Measurements from ENCODE around the gene SIL1.
A peak's percentile ranks its signal among the peaks of the same experiment; 100 is the strongest.
"Not testable (repeated sequence)": the region's sequence is repeated elsewhere in the genome, so short reads cannot be mapped to it uniquely, and the experiment has no call there.

SIL1 gene

GRCh38 chr5:139124774-139125520 lies 73.2 kb downstream of the SIL1 start:
- DNase-seq (ENCODE audit: low spot score in 2 of 2): no peak
- Mint-ChIP-seq H3K36me3 (peaks cover 7% of the 10 kb centered on the region), H3K4me3 (no peak overlapping the region), H3K4me1 (no peaks in the 10 kb centered on the region), H3K27ac (no peak overlapping the region), H3K9me3 (no peaks in the 10 kb centered on the region)
- ATAC-seq: no peak

- DNase-seq (ENCODE audit: low spot score in 2 of 2) (no peak), ATAC-seq (no peak)
- Mint-ChIP-seq H3K27ac (no peak overlapping the region), H3K36me3 (peaks cover 10% of the 10 kb centered on the region), H3K4me3 (no peak overlapping the region), H3K9me3 (no peaks in the 10 kb centered on the region), H3K4me1 (no peaks in the 10 kb centered on the region)
Observed at GRCh38 chr5:139121120-139121519, 77.0 kb downstream of the SIL1 start.

DNA sequence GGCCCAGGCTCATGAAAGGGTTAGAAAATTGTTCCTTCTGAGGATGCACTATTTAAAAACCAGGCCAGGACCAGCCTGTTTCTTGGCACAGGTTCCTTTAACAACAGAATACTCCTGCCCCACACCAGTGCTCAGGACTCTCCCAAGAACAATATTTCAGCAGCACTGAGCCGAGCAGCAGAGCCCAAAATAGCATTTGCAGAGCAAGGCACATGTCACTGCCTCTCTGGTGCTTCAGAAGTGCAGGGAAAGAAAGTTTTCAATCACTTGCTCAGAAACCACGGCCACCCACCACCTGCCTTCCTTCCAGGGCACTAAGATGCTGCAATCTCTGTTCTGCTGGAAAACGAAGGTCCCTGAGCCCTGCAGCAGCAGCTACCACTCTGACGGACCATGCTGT lies 77.6 kb downstream of the SIL1 start:
- ATAC-seq (no peak), DNase-seq (ENCODE audit: low spot score in 2 of 2) (no peak)
- no peaks in the 10 kb centered on the region for H3K4me1 Mint-ChIP-seq
- H3K36me3 Mint-ChIP-seq: peaks cover 11% of the 10 kb centered on the region
- no peaks in the 10 kb centered on the region for H3K9me3 Mint-ChIP-seq
- no peak overlapping the region for H3K4me3 Mint-ChIP-seq
- H3K27ac Mint-ChIP-seq: no peak overlapping the region

- Mint-ChIP-seq H3K36me3 (peaks cover 11% of the 10 kb centered on the region), H3K4me3 (no peak overlapping the region), H3K9me3 (no peaks in the 10 kb centered on the region), H3K4me1 (no peaks in the 10 kb centered on the region), H3K27ac (no peak overlapping the region)
- DNase-seq (ENCODE audit: low spot score in 2 of 2) (no peak), ATAC-seq (no peak)
Observed at GRCh38 chr5:139118804-139119203, 79.4 kb downstream of the SIL1 start.

GRCh38 chr5:139117342-139117884 lies 80.8 kb downstream of the SIL1 start:
- H3K9me3 Mint-ChIP-seq: no peaks in the 10 kb centered on the region
- H3K27ac Mint-ChIP-seq: no peak overlapping the region
- H3K4me3 Mint-ChIP-seq: no peak overlapping the region
- H3K4me1 Mint-ChIP-seq: no peaks in the 10 kb centered on the region
- DNase-seq (ENCODE audit: low spot score in 2 of 2) (no peak), ATAC-seq (no peak)
- H3K36me3 Mint-ChIP-seq: peaks cover 11% of the 10 kb centered on the region

- Mint-ChIP-seq H3K27ac (no peak overlapping the region), H3K4me1 (no peaks in the 10 kb centered on the region), H3K36me3 (peaks cover 5% of the 10 kb centered on the region), H3K4me3 (no peak overlapping the region), H3K9me3 (no peaks in the 10 kb centered on the region)
- no peak for ATAC-seq
- no peak for DNase-seq (ENCODE audit: low spot score in 2 of 2)
Observed at GRCh38 chr5:139116100-139116655, 82.0 kb downstream of the SIL1 start.

- Mint-ChIP-seq H3K4me1 (no peaks in the 10 kb centered on the region), H3K36me3 (peaks cover 5% of the 10 kb centered on the region), H3K9me3 (no peaks in the 10 kb centered on the region), H3K27ac (no peak overlapping the region), H3K4me3 (no peak overlapping the region)
- no peak for ATAC-seq
- DNase-seq (ENCODE audit: low spot score in 2 of 2): no peak
Observed at GRCh38 chr5:139113892-139114291, 84.3 kb downstream of the SIL1 start.

DNA sequence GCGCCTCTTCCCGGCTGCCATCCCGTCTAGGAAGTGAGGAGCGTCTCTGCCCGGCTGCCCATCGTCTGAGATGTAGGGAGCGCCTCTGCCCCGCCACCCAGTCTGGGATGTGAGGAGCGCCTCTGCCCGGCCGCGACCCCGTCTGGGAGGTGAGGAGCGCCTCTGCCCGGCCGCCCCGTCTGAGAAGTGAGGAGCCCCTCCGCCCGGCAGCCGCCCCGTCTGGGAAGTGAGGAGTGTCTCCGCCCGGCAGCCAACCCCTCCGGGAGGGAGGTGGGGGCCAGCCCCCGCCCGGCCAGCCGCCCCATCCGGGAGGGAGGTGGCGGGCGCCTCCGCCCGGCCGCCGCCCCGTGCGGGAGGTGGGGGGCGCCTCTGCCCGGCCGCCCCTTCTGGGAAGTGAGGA lies 85.8 kb downstream of the SIL1 start:
- H3K36me3 Mint-ChIP-seq; H3K4me3 Mint-ChIP-seq; ATAC-seq; H3K9me3 Mint-ChIP-seq; DNase-seq (ENCODE audit: low spot score in 2 of 2); H3K27ac Mint-ChIP-seq; H3K4me1 Mint-ChIP-seq: not testable (repeated sequence)

DNA sequence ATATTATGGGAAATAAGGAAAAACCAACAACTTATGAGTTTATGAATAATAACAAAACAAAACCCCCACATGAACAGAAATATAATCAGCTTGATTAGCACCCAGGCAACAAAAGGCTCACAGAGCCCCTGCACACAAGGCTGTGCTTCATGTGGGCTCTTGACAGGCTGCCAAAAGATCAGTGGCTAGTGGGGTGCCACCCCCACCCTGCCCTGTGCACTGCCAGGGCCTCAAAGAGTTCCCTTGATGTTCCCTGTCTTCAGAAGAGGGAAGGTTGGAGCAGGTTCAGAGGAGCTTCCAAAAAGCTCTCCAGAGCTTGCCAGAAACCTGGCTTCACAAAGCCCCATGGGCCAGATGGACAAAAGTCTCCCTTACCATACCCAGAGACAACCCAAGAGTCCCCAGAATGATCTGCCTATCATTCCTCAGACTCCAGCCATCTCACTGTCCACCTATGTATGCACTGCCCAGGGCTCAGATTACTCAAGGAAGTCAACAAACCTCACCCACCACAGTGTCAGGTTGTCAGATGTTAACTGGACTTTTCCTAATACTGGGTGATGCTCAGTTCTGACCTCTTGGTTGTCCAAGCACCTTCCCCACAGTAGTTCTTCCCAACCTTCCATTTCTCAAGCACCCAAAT lies 87.5 kb downstream of the SIL1 start:
- Mint-ChIP-seq H3K9me3 (no peaks in the 10 kb centered on the region), H3K27ac (peak overlapping the region; percentile 3), H3K4me1 (no peaks in the 10 kb centered on the region), H3K4me3 (no peak overlapping the region), H3K36me3 (no peaks in the 10 kb centered on the region)
- DNase-seq (ENCODE audit: low spot score in 2 of 2) (no peak), ATAC-seq (no peak)

- Mint-ChIP-seq H3K27ac (no peak overlapping the region), H3K4me3 (no peak overlapping the region), H3K4me1 (no peaks in the 10 kb centered on the region), H3K9me3 (no peaks in the 10 kb centered on the region), H3K36me3 (no peaks in the 10 kb centered on the region)
- ATAC-seq: no peak
- no peak for DNase-seq (ENCODE audit: low spot score in 2 of 2)
Observed at GRCh38 chr5:139108063-139108824, 89.9 kb downstream of the SIL1 start.

- H3K4me3 Mint-ChIP-seq: no peak overlapping the region
- H3K36me3 Mint-ChIP-seq: no peaks in the 10 kb centered on the region
- DNase-seq (ENCODE audit: low spot score in 2 of 2) (no peak), ATAC-seq (no peak)
- peaks cover 6% of the 10 kb centered on the region for H3K4me1 Mint-ChIP-seq
- H3K9me3 Mint-ChIP-seq: no peaks in the 10 kb centered on the region
- no peak overlapping the region for H3K27ac Mint-ChIP-seq
Observed at GRCh38 chr5:139105621-139106071, 92.5 kb downstream of the SIL1 start.

- ATAC-seq (no peak), DNase-seq (ENCODE audit: low spot score in 2 of 2) (no peak)
- peaks cover 6% of the 10 kb centered on the region for H3K4me1 Mint-ChIP-seq
- no peaks in the 10 kb centered on the region for H3K36me3 Mint-ChIP-seq
- H3K27ac Mint-ChIP-seq: no peak overlapping the region
- H3K9me3 Mint-ChIP-seq: no peaks in the 10 kb centered on the region
- H3K4me3 Mint-ChIP-seq: no peak overlapping the region
Observed at GRCh38 chr5:139104577-139105276, 93.4 kb downstream of the SIL1 start.

- H3K4me1 Mint-ChIP-seq: peaks cover 6% of the 10 kb centered on the region
- DNase-seq (ENCODE audit: low spot score in 2 of 2) (no peak), ATAC-seq (no peak)
- H3K4me3 Mint-ChIP-seq: no peak overlapping the region
- H3K27ac Mint-ChIP-seq: no peak overlapping the region
- no peaks in the 10 kb centered on the region for H3K36me3 Mint-ChIP-seq
- no peaks in the 10 kb centered on the region for H3K9me3 Mint-ChIP-seq
Observed at GRCh38 chr5:139103762-139104161, 94.4 kb downstream of the SIL1 start.

DNA sequence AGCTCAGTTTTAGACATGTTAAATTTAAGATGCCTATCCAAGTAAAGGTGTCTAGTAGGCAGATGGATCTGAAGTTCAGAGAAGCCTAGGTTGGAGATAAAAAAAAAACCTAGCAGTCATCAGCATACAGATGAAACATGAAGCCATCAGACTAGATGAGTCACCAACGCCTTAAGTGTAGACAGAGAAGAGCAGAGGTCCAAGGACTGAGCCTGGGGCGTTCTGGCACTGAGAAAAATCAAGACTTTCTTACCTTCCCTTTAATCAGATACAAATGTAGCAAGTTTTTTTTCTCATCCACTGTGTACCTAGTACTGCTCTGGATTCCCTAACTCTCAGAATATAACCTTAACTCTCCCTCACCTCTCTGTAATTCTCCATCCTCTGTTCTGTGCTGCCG lies 97.3 kb downstream of the SIL1 start:
- H3K4me1 Mint-ChIP-seq: peaks cover 6% of the 10 kb centered on the region
- peak; percentile 62 for ATAC-seq
- no peak overlapping the region for H3K27ac Mint-ChIP-seq
- no peaks in the 10 kb centered on the region for H3K36me3 Mint-ChIP-seq
- H3K4me3 Mint-ChIP-seq: no peak overlapping the region
- DNase-seq (ENCODE audit: low spot score in 2 of 2): no peak
- no peaks in the 10 kb centered on the region for H3K9me3 Mint-ChIP-seq

Data from stimulated activated effector memory CD8-positive, alpha-beta T cell treated with anti-CD3 and anti-CD28 coated beads, Interleukin-12 subunit alpha, Interleukin-12 subunit beta, amount 100 ng/mL, for 72 hours (primary cell).